ENCODE data around the gene SCAMP3. TPM values are rescaled to one million over a fixed set of nuclear protein-coding genes. Genes with fewer than 3 reads are reported as not detected.

Gene SCAMP3
- total and polyA plus RNA-seq, 7 experiments from 2014 or later = 50.8 to 219 (median 110) TPM

GRCh38 chr1:155304558-155305063, 42.5 kb upstream of the SCAMP3 start:
- no peaks in the 10 kb centered on the region for H3K9me3 ChIP-seq (ENCODE audit: control insufficient read depth in 2 of 3, low read length in 3 of 3)
- POLR2A ChIA-PET = no interaction called here
- H3K4me3 Mint-ChIP-seq = no peak overlapping the region

GRCh38 chr1:155301342-155301841, 39.2 kb upstream of the SCAMP3 start, which contains the start of gene PKLR:
TSS of gene PKLR (minus strand) at chr1:155301438. CDS start at chr1:155301395, 43 bp downstream.
- ChIA-PET POLR2A (no interaction called here), CTCF (no interaction called here)
- intact Hi-C loops (cut with micrococcal nuclease) = no loop called here
- DNase-seq (no peak), ATAC-seq (no peak)
- H3K27me3 Mint-ChIP-seq = peaks cover 8 to 24% (median 16%) of the 10 kb centered on the region in 5 donors
- H3K4me1 Mint-ChIP-seq = peaks cover 0 to 5% (median 1%) of the 10 kb centered on the region in 7 donors
- Histone ChIP-seq H3K36me3 (ENCODE audit: control insufficient read depth in 2 of 3, insufficient read depth in 3 of 3, low read length in 3 of 3) (no peaks in the 10 kb centered on the region), H3K27me3 (ENCODE audit: control insufficient read depth in 2 of 2, insufficient read depth in 2 of 2, low read length in 2 of 2) (no peaks in the 10 kb centered on the region), H3K4me3 (ENCODE audit: low read length) (no peak within 1 kb of the TSS), H3K9me3 (ENCODE audit: control insufficient read depth in 2 of 3, low read length in 3 of 3) (no peaks in the 10 kb centered on the region), H3K27ac (ENCODE audit: low read depth, low read length) (no peak within 1 kb of the TSS), H3K4me1 (ENCODE audit: control insufficient read depth in 2 of 2, insufficient read depth in 2 of 2, low read length in 2 of 2) (no peaks in the 10 kb centered on the region)
- H3K4me3 Mint-ChIP-seq = no peak within 1 kb of the TSS
- no peaks in the 10 kb centered on the region for H3K9me3 Mint-ChIP-seq
- peaks cover 0 to 2% (median 0%) of the 10 kb centered on the region in 5 donors for H3K36me3 Mint-ChIP-seq
- no peak within 1 kb of the TSS for H3K27ac Mint-ChIP-seq

More at GRCh38 chr1:155304558-155305063, 42.5 kb upstream of the SCAMP3 start:
- intact Hi-C loops (cut with micrococcal nuclease) = no loop called here
- H3K9me3 Mint-ChIP-seq = no peaks in the 10 kb centered on the region
- CTCF ChIA-PET = no interaction called here
- peaks cover 4 to 11% of the 10 kb centered on the region in 2 donors for H3K4me1 ChIP-seq (ENCODE audit: control insufficient read depth in 2 of 2, insufficient read depth in 2 of 2, low read length in 2 of 2)
- H3K27me3 Mint-ChIP-seq = peaks cover 0 to 8% (median 0%) of the 10 kb centered on the region in 5 donors
- H3K27ac ChIP-seq (ENCODE audit: low read depth, low read length) = no peak overlapping the region
- no peak overlapping the region for H3K4me3 ChIP-seq (ENCODE audit: low read length)
- H3K36me3 ChIP-seq (ENCODE audit: control insufficient read depth in 2 of 3, insufficient read depth in 3 of 3, low read length in 3 of 3) = no peaks in the 10 kb centered on the region
- peaks cover 0 to 2% (median 0%) of the 10 kb centered on the region in 5 donors for H3K36me3 Mint-ChIP-seq
- H3K4me1 Mint-ChIP-seq = peaks cover 5 to 14% (median 11%) of the 10 kb centered on the region in 7 donors
- ATAC-seq (no peak), DNase-seq (no peak)
- H3K27me3 ChIP-seq (ENCODE audit: control insufficient read depth in 2 of 2, insufficient read depth in 2 of 2, low read length in 2 of 2) = no peaks in the 10 kb centered on the region
- no peak overlapping the region for H3K27ac Mint-ChIP-seq

- H3K4me3 ChIP-seq (ENCODE audit: low read length) = no peak overlapping the region
- H3K4me1 ChIP-seq (ENCODE audit: control insufficient read depth in 2 of 2, insufficient read depth in 2 of 2, low read length in 2 of 2) = no peaks in the 10 kb centered on the region
- ATAC-seq (no peak), DNase-seq (no peak)
- peaks cover 0 to 2% (median 0%) of the 10 kb centered on the region in 5 donors for H3K36me3 Mint-ChIP-seq
- H3K9me3 Mint-ChIP-seq = no peaks in the 10 kb centered on the region
- peaks cover 15 to 30% (median 23%) of the 10 kb centered on the region in 5 donors for H3K27me3 Mint-ChIP-seq
- no peak overlapping the region for H3K27ac Mint-ChIP-seq
- peaks cover 0 to 9% (median 2%) of the 10 kb centered on the region in 7 donors for H3K4me1 Mint-ChIP-seq
- ChIA-PET CTCF (no interaction called here), POLR2A (no interaction called here)
- no peak overlapping the region for H3K4me3 Mint-ChIP-seq
- H3K9me3 ChIP-seq (ENCODE audit: control insufficient read depth in 2 of 3, low read length in 3 of 3) = no peaks in the 10 kb centered on the region
- intact Hi-C loops (cut with micrococcal nuclease) = no loop called here
- no peaks in the 10 kb centered on the region for H3K27me3 ChIP-seq (ENCODE audit: control insufficient read depth in 2 of 2, insufficient read depth in 2 of 2, low read length in 2 of 2)
- no peaks in the 10 kb centered on the region for H3K36me3 ChIP-seq (ENCODE audit: control insufficient read depth in 2 of 3, insufficient read depth in 3 of 3, low read length in 3 of 3)
- H3K27ac ChIP-seq (ENCODE audit: low read depth, low read length) = no peak overlapping the region
Observed at GRCh38 chr1:155300553-155301329, 38.6 kb upstream of the SCAMP3 start.

- no peaks in the 10 kb centered on the region for H3K4me1 ChIP-seq (ENCODE audit: control insufficient read depth in 2 of 2, insufficient read depth in 2 of 2, low read length in 2 of 2)
- H3K4me3 ChIP-seq (ENCODE audit: low read length) = no peak overlapping the region
- no peaks in the 10 kb centered on the region for H3K9me3 ChIP-seq (ENCODE audit: control insufficient read depth in 2 of 3, low read length in 3 of 3)
- intact Hi-C loops (cut with micrococcal nuclease) = no loop called here
- no peaks in the 10 kb centered on the region for H3K36me3 ChIP-seq (ENCODE audit: control insufficient read depth in 2 of 3, insufficient read depth in 3 of 3, low read length in 3 of 3)
- Mint-ChIP-seq H3K27me3 (peaks cover 19 to 34% (median 26%) of the 10 kb centered on the region in 5 donors), H3K4me3 (no peak overlapping the region), H3K4me1 (peaks cover 0 to 11% (median 2%) of the 10 kb centered on the region in 7 donors), H3K36me3 (peaks cover 0 to 2% (median 0%) of the 10 kb centered on the region in 5 donors), H3K9me3 (no peaks in the 10 kb centered on the region), H3K27ac (no peak overlapping the region)
- H3K27ac ChIP-seq (ENCODE audit: low read depth, low read length) = no peak overlapping the region
- POLR2A ChIA-PET = interaction anchor here (0.7 kb wide), 1 partner anchor 24 kb away, joined by 4 read pairs; no protein-coding TSS in a partner anchor
- H3K27me3 ChIP-seq (ENCODE audit: control insufficient read depth in 2 of 2, insufficient read depth in 2 of 2, low read length in 2 of 2) = no peaks in the 10 kb centered on the region
- ATAC-seq (no peak), DNase-seq (no peak)
- CTCF ChIA-PET = no interaction called here
Observed at GRCh38 chr1:155300024-155300423, 37.9 kb upstream of the SCAMP3 start.

- H3K36me3 Mint-ChIP-seq = no peaks in the 10 kb centered on the region
- intact Hi-C loops (cut with micrococcal nuclease) = no loop called here
- no peaks in the 10 kb centered on the region for H3K36me3 ChIP-seq (ENCODE audit: control insufficient read depth in 2 of 3, insufficient read depth in 3 of 3, low read length in 3 of 3)
- H3K4me3 ChIP-seq (ENCODE audit: low read length) = no peak overlapping the region
- peaks cover 3 to 15% (median 4%) of the 10 kb centered on the region in 7 donors for H3K4me1 Mint-ChIP-seq
- no peak overlapping the region for H3K27ac ChIP-seq (ENCODE audit: low read depth, low read length)
- H3K9me3 ChIP-seq (ENCODE audit: control insufficient read depth in 2 of 3, low read length in 3 of 3) = no peaks in the 10 kb centered on the region
- ATAC-seq (no peak), DNase-seq (no peak)
- H3K27ac Mint-ChIP-seq = no peak overlapping the region
- peaks cover 31 to 50% (median 39%) of the 10 kb centered on the region in 5 donors for H3K27me3 Mint-ChIP-seq
- ChIA-PET POLR2A (no interaction called here), CTCF (no interaction called here)
- H3K4me1 ChIP-seq (ENCODE audit: control insufficient read depth in 2 of 2, insufficient read depth in 2 of 2, low read length in 2 of 2) = no peaks in the 10 kb centered on the region
- H3K4me3 Mint-ChIP-seq = no peak overlapping the region
- no peaks in the 10 kb centered on the region for H3K27me3 ChIP-seq (ENCODE audit: control insufficient read depth in 2 of 2, insufficient read depth in 2 of 2, low read length in 2 of 2)
- H3K9me3 Mint-ChIP-seq = no peaks in the 10 kb centered on the region
Observed at GRCh38 chr1:155297384-155297783, 35.2 kb upstream of the SCAMP3 start.

- H3K27ac ChIP-seq (ENCODE audit: low read depth, low read length) = no peak overlapping the region
- DNase-seq (no peak), ATAC-seq (no peak)
- Mint-ChIP-seq H3K27ac (no peak overlapping the region), H3K36me3 (no peaks in the 10 kb centered on the region), H3K27me3 (peaks cover 31 to 51% (median 39%) of the 10 kb centered on the region in 5 donors), H3K4me3 (no peak overlapping the region), H3K4me1 (peaks cover 3 to 15% (median 4%) of the 10 kb centered on the region in 7 donors), H3K9me3 (no peaks in the 10 kb centered on the region)
- intact Hi-C loops (cut with micrococcal nuclease) = no loop called here
- H3K9me3 ChIP-seq (ENCODE audit: control insufficient read depth in 2 of 3, low read length in 3 of 3) = no peaks in the 10 kb centered on the region
- H3K4me1 ChIP-seq (ENCODE audit: control insufficient read depth in 2 of 2, insufficient read depth in 2 of 2, low read length in 2 of 2) = no peaks in the 10 kb centered on the region
- no peaks in the 10 kb centered on the region for H3K36me3 ChIP-seq (ENCODE audit: control insufficient read depth in 2 of 3, insufficient read depth in 3 of 3, low read length in 3 of 3)
- CTCF ChIA-PET = no interaction called here
- H3K4me3 ChIP-seq (ENCODE audit: low read length) = no peak overlapping the region
- POLR2A ChIA-PET = no interaction called here
- no peaks in the 10 kb centered on the region for H3K27me3 ChIP-seq (ENCODE audit: control insufficient read depth in 2 of 2, insufficient read depth in 2 of 2, low read length in 2 of 2)
Observed at GRCh38 chr1:155296661-155297060, 34.5 kb upstream of the SCAMP3 start.

All from naive thymus-derived CD4-positive, alpha-beta T cell (primary cell).